Activated CD8-positive, alpha-beta T cell treated with anti-CD3 and anti-CD28 coated beads for 36 hours (primary cell): Measurements from ENCODE around the gene KIF26B. TPM values are rescaled to one million over a fixed set of nuclear protein-coding genes. Genes with fewer than 3 reads are reported as not detected.

Experiments used
- ATAC-seq: fragments of 200-7000 bp; cut with Tn5 transposase; one replicate; pipeline ENCODE4 v1.10.0; 2021; ENCODE audit warnings: mild to moderate bottlenecking, moderate library complexity
- CTCF ChIA-PET: fragments of 350-600 bp; sonication (Branson Sonifier 250); formaldehyde crosslinking; loops from one replicate; lab custom pipeline; 2021; ENCODE audit warnings: antibody characterized with exemption; lab: Charles Lee
- POLR2A ChIA-PET: fragments of 350-600 bp; sonication (Branson Sonifier 250); formaldehyde crosslinking; loops from one replicate; lab custom pipeline; 2021; ENCODE audit warnings: antibody characterized with exemption; lab: Charles Lee
- DNase-seq: peaks from one replicate; pipeline ENCODE4 v3.0.0-alpha.2; 2020
- H3K27ac Mint-ChIP-seq: one replicate; pipeline ENCODE4 v1.8.0; 2021; ENCODE audit warnings: mild to moderate bottlenecking, mixed read lengths
- H3K27me3 Mint-ChIP-seq: one replicate; pipeline ENCODE4 v1.8.0; 2021; ENCODE audit warnings: mixed read lengths
- H3K36me3 Mint-ChIP-seq: one replicate; pipeline ENCODE4 v1.8.0; 2021; ENCODE audit warnings: low read depth, mixed read lengths
- H3K4me1 Mint-ChIP-seq: one replicate; pipeline ENCODE4 v1.8.0; 2021; ENCODE audit warnings: low read depth, mixed read lengths
- H3K4me3 Mint-ChIP-seq: one replicate; pipeline ENCODE4 v1.8.0; 2021; ENCODE audit warnings: mild to moderate bottlenecking, moderate library complexity, mixed read lengths
- H3K9me3 Mint-ChIP-seq: one replicate; pipeline ENCODE4 v1.8.0; 2021; ENCODE audit warnings: mixed read lengths
- CTCF ChIP-seq: fragments of 200-600 bp; IDR thresholded peaks from one replicate; pipeline ENCODE4 v1.8.0; 2022; ENCODE audit warnings: antibody characterized with exemption, mild to moderate bottlenecking
- intact Hi-C: fragments of 100-400 bp; cut with micrococcal nuclease; formaldehyde crosslinking; loops from one replicate; pipeline ENCODE4 v1.10.0; 2022
- total RNA-seq, 2 experiments: library from RNA; stranded (reverse); gene quantifications; one replicate each; pipeline ENCODE4 v1.2.3, GENCODE V29; 2021

KIF26B gene
- total RNA-seq, 2 experiments from 2014 or later = 0.16 TPM

- Mint-ChIP-seq H3K36me3 (no peaks in the 10 kb centered on the region), H3K4me1 (peaks cover 2% of the 10 kb centered on the region), H3K9me3 (no peaks in the 10 kb centered on the region), H3K27me3 (peaks cover 11% of the 10 kb centered on the region), H3K27ac (no peak overlapping the region), H3K4me3 (no peak overlapping the region)
- intact Hi-C loops = no loop called here
- ChIA-PET POLR2A (no interaction called here), CTCF (no interaction called here)
- ATAC-seq (no peak), DNase-seq (peak; percentile 7)
- peak; percentile 23 for TF ChIP-seq CTCF
These were observed 122.5 kb downstream of the KIF26B start for GRCh38 chr1:245277276-245277675.

GRCh38 chr1:245278846-245279245 is 124.1 kb downstream of the KIF26B start:
- ChIA-PET POLR2A (no interaction called here), CTCF (no interaction called here)
- ATAC-seq (no peak), DNase-seq (no peak)
- no peaks in the 10 kb centered on the region for H3K36me3 Mint-ChIP-seq
- no peaks in the 10 kb centered on the region for H3K4me1 Mint-ChIP-seq
- peaks cover 11% of the 10 kb centered on the region for H3K27me3 Mint-ChIP-seq
- H3K27ac Mint-ChIP-seq = no peak overlapping the region
- peaks cover 2% of the 10 kb centered on the region for H3K9me3 Mint-ChIP-seq
- intact Hi-C loops = no loop called here
- no peak overlapping the region for H3K4me3 Mint-ChIP-seq
- no peak for TF ChIP-seq CTCF

DNA sequence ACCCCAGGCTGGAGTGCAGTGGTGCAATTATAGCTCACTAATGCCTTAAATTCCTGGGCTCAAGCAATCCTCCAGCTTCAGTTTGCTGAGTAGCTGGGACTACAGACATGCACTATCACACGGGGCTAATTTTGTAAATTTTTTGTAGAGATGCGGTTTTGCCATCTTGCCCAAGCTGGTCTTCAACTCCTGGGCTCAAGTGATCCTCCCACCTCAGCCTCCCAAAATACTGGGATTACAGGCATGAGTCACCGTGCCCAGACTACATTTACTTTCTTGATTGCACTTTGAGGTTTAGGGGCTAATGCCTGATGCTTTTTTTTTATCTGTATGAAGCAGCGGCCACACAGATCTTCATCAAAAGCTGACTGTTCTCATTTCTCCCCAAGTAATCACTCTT is 124.6 kb downstream of the KIF26B start:
- Mint-ChIP-seq H3K4me3 (no peak overlapping the region), H3K27ac (no peak overlapping the region), H3K36me3 (no peaks in the 10 kb centered on the region), H3K4me1 (no peaks in the 10 kb centered on the region), H3K9me3 (peaks cover 2% of the 10 kb centered on the region), H3K27me3 (peaks cover 11% of the 10 kb centered on the region)
- ATAC-seq (no peak), DNase-seq (no peak)
- intact Hi-C loops = no loop called here
- ChIA-PET POLR2A (interaction anchor here (0.6 kb wide), 1 partner anchor 111 kb away, joined by 4 read pairs; no protein-coding TSS in a partner anchor), CTCF (no interaction called here)
- TF ChIP-seq CTCF = no peak

GRCh38 chr1:245283001-245283400 is 128.2 kb downstream of the KIF26B start:
- ATAC-seq (no peak), DNase-seq (no peak)
- H3K27ac Mint-ChIP-seq = no peak overlapping the region
- no peaks in the 10 kb centered on the region for H3K36me3 Mint-ChIP-seq
- intact Hi-C loops = no loop called here
- peaks cover 2% of the 10 kb centered on the region for H3K9me3 Mint-ChIP-seq
- POLR2A ChIA-PET = no interaction called here
- peaks cover 3% of the 10 kb centered on the region for H3K27me3 Mint-ChIP-seq
- no peak overlapping the region for H3K4me3 Mint-ChIP-seq
- H3K4me1 Mint-ChIP-seq = no peaks in the 10 kb centered on the region
- no peak for TF ChIP-seq CTCF
- CTCF ChIA-PET = no interaction called here

DNA sequence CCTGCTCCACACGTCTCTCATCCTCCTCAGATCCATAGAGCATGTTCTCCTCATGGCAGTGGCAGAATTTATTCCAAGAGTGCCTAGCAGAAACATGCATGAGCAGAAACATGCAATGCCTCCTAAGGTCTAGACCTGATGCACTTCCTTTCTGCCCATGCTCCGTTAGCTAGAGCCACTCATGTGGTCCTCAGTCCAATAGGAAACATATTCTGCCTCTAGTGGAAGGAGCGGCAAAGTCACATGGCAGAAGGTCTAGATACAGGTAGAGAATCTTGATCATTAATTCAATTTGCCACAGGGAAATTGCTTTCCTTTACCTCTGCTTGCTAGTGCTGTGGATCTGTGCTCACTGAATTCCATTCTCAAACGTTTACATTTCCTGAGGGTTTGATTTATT is 130.4 kb downstream of the KIF26B start:
- ChIA-PET CTCF (no interaction called here), POLR2A (no interaction called here)
- no peak for TF ChIP-seq CTCF
- no peaks in the 10 kb centered on the region for H3K4me1 Mint-ChIP-seq
- peaks cover 6% of the 10 kb centered on the region for H3K27me3 Mint-ChIP-seq
- intact Hi-C loops = no loop called here
- DNase-seq (no peak), ATAC-seq (no peak)
- H3K27ac Mint-ChIP-seq = no peak overlapping the region
- H3K9me3 Mint-ChIP-seq = peaks cover 2% of the 10 kb centered on the region
- no peaks in the 10 kb centered on the region for H3K36me3 Mint-ChIP-seq
- H3K4me3 Mint-ChIP-seq = no peak overlapping the region
